A172 (cell line): Measurements from ENCODE around the gene SPRR3. TPM values are rescaled to one million over a fixed set of nuclear protein-coding genes. Genes with fewer than 3 reads are reported as not detected.

Source experiments
- DNase-seq: peaks from one replicate; pipeline ENCODE4 v3.0.0-alpha.2; 2015; ENCODE audit warnings: low spot score
- total RNA-seq: library from RNA; depleted of rRNA; stranded (reverse); fragments of >200 nt; shearing (Covaris generic); gene quantifications from 2 replicates; pipeline ENCODE4 v1.2.3, GENCODE V29; 2014; rRNA removed

The SPRR3 gene, protein sequence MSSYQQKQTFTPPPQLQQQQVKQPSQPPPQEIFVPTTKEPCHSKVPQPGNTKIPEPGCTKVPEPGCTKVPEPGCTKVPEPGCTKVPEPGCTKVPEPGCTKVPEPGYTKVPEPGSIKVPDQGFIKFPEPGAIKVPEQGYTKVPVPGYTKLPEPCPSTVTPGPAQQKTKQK
- not detected in 2 replicates for total RNA-seq

GRCh38 chr1:153001382-153001781 is at the start of gene SPRR3:
Gene SPRR3, plus strand, starts transcription at chr1:153001749. Its CDS starts 1,272 bp downstream, at chr1:153003021.
- no peak for DNase-seq

DNA sequence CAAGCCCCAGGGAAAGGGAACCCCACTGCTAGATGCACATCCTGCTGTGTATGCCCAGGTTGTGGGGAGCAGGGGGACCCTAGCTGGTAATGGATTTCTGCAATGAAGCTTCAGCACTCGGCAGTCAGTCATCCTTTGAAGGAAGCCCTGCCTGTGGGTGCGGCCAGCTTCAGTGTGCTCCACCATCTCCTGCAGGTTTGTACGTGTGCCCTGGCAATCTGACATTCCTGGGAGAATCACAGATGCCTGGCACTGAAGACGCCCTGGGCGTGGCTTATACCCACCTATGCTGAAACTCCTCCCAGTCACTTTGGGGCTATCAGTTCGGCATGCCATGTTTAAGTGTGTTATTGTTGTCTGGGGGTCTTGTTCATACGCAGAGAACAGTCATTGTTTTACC is 47.8 kb upstream of the SPRR3 start:
- no peak for DNase-seq

DNA sequence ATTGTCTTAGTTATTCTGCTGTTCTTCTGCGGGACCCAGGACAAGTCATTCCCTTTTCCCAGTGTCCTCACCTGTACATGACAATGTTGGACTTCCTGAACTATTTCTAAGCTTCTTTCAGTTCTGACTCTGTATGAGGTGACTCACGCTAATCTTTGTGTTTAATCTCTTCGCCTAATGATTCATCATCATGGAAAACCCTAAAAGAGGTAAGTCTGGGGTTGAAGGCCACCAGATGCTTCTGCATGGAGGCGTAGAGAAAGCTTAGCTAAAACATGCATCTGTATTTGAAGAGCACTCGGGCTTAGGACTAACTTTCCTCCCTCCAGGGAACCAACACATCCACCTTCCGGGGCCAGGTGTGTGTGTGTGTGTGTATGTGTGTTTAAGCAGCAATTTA is 47.1 kb upstream of the SPRR3 start:
- peak; percentile 9 for DNase-seq

DNA sequence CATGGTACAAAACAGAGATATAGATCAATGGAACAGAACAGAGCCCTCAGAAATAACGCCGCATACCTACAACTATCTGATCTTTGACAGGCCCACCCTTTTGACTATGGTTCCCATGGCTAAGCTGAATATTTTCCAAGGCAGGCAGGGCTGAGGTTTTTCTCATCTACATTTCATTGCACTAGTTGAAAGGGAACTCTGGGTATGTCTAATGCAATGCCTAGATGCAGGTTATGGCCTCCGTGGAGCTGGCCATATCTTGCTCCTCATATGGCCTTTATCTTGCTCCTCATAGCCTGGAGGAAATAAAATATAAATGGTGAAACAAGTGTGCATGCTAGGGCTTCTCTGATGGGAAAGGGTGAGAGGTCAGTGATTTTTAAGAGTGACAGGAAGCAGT is 44.0 kb upstream of the SPRR3 start:
- DNase-seq, result no peak

DNA sequence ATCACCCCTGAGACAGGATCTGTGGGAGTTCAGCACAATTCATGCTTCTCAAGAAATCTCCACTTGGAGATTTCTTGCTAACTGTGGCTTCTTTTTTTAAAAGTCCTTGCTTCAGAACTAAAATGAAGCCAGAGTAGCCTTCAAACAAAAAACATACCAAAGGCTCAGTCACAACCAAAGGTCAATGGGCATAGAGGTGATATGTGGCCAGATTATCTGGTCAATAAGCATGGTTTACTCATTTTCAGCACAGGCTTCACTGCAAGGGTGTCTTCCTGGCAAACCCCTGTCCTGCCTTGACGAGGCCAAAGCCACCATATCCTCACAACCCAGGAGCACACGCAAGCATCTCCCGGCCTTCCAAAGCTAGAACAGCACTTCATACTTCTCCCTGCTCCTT is 42.3 kb upstream of the SPRR3 start:
- no peak for DNase-seq

DNA sequence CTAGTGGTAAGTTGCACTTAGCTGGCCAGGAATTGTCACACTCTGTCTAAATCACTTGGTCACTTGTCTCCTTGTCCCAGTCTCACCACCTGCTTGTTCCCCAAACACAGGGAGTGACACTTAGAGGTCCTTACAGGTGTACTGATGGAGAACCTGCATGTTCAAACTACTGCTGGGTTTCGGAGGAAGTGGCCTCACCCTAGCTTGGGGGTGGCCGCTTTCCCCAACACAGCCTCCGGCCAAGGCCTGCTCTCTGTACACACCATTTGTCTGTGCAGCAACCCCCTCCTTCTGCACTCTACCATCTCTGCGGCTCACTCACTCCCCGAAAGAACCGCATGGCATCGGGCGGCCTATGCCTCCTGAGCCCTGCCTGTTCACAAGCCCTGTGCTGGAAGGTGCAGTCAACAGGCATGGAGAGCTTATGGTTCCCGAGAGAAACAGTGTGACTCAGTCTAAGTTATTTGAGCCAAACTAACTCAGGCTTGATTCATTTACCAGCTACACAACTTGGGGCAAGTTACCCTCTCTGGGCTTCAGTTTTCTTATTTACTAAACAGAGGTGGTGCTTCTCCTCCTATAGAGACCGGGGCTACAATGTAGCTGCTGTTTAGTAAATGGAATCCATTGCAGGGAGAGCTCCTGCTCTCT is 41.6 kb upstream of the SPRR3 start:
- DNase-seq, result no peak

DNA sequence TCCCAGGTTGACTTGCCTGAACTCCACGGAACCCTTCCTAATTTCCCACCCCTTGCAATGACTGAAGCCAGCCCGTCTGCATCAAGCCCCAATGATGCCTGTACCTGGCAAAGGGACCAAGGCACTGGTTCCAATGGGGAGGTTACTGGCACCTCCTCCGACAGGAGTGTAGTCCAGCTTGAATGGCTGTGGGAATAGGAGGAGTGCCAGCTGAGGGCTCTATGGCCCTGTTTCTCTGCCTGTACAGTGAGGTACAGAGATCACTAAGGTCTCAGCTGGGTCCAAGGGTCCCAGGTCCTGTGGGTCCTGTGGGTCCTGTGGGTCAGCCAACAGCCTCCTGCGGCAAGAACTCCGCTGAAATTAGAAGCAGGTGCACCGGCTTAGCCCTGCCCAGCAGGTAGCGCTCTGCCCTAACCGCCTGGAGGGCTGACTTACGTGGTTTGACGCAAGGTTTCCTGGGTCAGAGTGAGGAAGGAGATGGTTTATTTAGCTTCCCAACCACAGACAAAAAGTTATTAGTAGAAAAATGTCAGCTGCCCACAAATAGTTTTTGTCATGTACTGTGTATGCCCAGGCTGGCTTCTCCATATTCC is 41.0 kb upstream of the SPRR3 start:
- no peak for DNase-seq

DNA sequence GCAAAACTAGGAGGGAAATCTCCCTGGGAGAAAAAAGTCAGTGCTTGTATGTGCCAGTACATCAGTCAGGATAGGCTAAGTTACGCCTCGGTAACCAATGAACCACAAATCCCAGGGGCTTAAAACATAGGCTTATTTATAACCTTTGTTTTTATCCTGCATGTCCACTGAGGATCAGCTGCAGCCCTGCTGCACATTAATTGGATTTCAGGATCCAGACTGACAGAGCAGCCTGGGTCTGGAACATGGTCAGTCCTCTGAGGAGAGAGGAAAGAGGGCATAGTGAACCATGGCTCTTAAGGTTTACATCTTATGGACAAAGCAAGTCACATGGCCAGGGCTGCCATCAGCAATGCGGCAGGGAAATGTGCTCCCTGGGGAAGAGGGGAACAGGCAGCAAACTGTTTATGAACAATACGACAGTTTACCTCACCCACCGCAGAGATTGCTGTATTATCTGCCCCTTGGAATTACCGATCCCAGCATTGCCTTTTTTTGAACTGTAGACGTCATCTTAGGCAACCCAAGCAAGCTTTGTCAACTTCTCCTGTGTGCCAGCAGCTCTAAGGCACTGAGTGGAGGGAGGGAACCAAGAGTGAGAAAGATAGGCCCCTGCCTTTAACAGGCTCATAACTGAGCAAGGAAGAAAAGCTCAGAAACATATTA is 40.2 kb upstream of the SPRR3 start:
- no peak for DNase-seq

DNA sequence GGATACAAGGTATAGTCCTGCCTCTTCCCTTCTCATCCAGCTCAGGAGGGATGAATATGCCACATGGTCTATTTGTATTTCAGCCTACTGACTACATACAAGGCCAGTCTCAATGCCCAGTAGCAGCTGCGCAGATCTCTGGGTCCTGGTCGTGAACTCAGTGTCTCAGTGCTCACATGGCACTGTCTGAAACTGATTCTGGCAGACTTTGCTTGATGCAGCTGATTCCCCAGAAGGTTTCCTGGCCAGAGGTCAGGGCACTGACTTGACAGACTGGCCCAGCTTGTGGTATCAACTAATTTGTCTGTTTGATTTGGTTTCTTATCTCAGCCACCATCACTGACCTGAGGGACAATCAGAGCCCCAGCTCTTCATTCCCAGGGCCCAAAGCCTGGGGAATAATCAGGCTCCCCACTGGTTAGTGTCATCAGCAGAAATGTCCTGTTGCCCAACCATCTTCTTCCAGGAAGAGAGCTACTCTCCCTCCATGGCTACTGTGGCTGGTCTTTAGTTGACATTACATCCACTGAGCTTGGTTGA is 38.6 kb upstream of the SPRR3 start:
- DNase-seq, result no peak

GRCh38 chr1:152964536-152964935 is 37.0 kb upstream of the SPRR3 start:
- no peak for DNase-seq

- DNase-seq, result no peak
These were observed 35.7 kb upstream of the SPRR3 start for GRCh38 chr1:152965853-152966252.

- DNase-seq, result no peak
These were observed 34.3 kb upstream of the SPRR3 start for GRCh38 chr1:152967201-152967600.

- DNase-seq, result no peak
These were observed 33.3 kb upstream of the SPRR3 start for GRCh38 chr1:152968248-152968647.

- no peak for DNase-seq
These were observed 32.5 kb upstream of the SPRR3 start for GRCh38 chr1:152969036-152969435.

DNA sequence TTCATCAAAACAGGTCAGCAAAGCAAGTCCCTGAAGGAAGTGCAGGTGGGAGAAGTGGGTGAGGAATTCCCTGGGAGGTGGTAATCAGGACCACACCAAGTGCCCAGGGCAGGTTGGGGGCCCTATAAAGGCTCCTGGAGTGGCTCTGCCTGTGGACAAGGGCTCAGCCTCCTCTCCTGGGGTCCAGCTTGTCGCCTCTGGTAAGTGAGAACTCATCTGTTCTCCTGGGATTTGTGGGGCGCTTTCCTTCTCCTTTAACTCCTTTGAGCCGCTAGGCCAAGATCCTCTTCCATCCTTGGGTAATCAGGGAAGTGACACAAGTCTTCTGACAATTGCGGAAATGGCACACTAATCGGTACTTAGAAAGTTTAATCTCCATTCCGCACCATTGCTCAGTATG is 31.1 kb upstream of the SPRR3 start, which contains the start of gene SPRR4:
TSS of gene SPRR4 (plus strand) at position 154 of the 400 bp plus-strand sequence. CDS start 1,243 bp downstream, outside the sequence.
- no peak for DNase-seq

DNA sequence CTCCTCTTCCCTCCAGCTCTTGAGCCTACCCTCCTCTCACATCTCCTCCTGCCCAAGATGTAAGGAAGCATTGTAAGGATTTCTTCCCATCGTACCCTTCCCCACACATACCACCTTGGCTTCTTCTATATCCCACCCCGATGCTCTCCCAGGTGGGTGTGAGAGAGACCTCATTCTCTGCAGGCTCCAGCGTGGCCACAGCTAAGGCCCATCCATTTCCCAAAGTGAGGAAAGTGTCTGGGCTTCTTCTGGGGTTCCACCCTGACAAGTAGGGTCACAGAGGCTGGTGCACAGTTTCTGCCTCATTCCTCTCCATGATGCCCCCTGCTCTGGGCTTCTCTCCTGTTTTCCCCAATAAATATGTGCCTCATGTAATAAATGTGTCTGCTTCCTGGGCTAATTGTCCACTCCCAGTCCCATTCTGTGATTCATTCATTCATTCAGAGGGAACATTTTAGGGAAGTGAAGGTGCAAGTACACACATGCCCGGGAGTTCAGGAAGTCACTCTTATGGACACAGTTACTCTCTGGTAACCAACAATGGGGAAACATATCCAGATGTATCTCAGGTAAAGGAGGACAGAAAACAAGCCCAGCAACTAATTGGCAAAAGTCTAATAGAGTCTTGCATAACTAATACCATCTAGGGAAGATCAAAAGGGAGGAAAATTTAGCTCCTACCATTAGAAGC is 29.2 kb upstream of the SPRR3 start:
- DNase-seq, result no peak

GRCh38 chr1:152976688-152977087 is 24.9 kb upstream of the SPRR3 start:
- DNase-seq, result no peak

GRCh38 chr1:152977614-152978013 is 23.9 kb upstream of the SPRR3 start:
- no peak for DNase-seq

DNA sequence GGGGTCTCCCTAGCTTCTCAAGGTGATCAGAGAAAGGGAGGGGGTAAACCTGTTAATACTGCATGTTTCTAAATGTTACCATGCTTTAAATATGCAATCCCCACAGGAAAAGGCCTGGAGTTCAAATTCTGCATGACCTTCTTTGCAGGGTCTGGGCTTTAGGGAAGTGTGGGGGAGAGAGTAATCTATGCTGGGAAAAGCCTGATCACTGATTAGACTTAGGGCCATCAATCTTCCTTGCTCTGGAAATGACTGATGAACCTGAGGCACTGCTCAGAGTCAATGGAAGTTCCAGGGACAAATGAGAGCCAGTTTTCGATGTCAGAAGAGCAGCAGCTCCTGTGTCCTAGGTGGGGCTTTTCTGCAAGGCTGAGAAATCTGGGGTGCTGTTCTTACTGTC is 20.9 kb upstream of the SPRR3 start:
- DNase-seq, result no peak

DNA sequence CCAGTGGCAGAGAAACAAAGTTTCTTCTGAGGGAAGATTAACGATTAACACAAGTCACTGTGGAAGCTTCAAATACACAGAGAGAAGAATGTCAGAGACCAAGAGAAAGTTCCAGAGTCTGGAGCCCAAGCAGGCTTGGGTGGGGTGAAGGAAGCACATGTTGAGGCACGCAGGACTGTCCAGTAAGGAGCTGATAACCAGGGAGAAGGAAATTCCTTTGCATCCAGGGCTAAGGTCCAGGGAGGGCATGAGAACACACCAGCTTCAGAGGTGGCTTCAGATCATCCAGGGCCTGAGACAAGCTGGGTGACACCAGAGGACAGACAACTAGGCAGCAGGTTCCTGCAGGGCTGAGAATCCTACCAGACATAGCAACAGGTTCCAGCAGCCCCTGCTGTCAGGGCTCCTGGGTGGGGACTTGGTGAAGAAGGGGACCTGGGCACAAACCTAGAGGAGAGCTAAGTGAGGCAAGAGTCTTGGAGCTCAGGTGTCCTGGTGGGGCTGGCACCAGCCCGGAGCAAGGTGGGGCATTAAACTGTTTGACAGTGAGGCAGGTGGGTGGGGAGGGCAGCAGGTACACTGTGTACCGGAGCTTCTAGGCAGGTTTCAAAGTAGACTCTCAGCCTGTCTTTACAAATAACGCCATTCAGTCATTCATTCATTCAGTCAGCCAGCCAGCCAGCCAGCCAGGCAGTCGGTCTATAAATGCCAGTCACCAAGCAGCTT is 20.2 kb upstream of the SPRR3 start:
- DNase-seq, result no peak

- no peak for DNase-seq
These were observed 19.5 kb upstream of the SPRR3 start for GRCh38 chr1:152982076-152982475.
